Activated naive CD8-positive, alpha-beta T cell treated with anti-CD3 and anti-CD28 coated beads for 36 hours (primary cell): ENCODE measurements around the gene CCDC171. TPM values are rescaled to one million over a fixed set of nuclear protein-coding genes. Genes with fewer than 3 reads are reported as not detected.
"Not testable (repeated sequence)": the region's sequence is repeated elsewhere in the genome, so short reads cannot be mapped to it uniquely, and the experiment has no call there.

Source experiments
- DNase-seq: peaks from one replicate; pipeline ENCODE4 v3.0.0; 2021
- H3K27ac Mint-ChIP-seq: one replicate; pipeline ENCODE4 v1.8.0; 2022; ENCODE audit warnings: mild to moderate bottlenecking, moderate library complexity, mixed read lengths
- H3K27me3 Mint-ChIP-seq: one replicate; pipeline ENCODE4 v1.8.0; 2022; ENCODE audit warnings: mild to moderate bottlenecking, mixed read lengths
- H3K36me3 Mint-ChIP-seq: one replicate; pipeline ENCODE4 v1.8.0; 2021; ENCODE audit warnings: mild to moderate bottlenecking, mixed read lengths
- H3K4me1 Mint-ChIP-seq: one replicate; pipeline ENCODE4 v1.8.0; 2021; ENCODE audit warnings: mixed read lengths
- H3K4me3 Mint-ChIP-seq: one replicate; pipeline ENCODE4 v1.8.0; 2022; ENCODE audit warnings: mild to moderate bottlenecking, moderate library complexity, mixed read lengths
- H3K9me3 Mint-ChIP-seq: one replicate; pipeline ENCODE4 v1.8.0; 2022; ENCODE audit warnings: mixed read lengths
- total RNA-seq, 2 experiments: library from RNA; stranded (reverse); gene quantifications; one replicate each; pipeline ENCODE4 v1.2.3, GENCODE V29; 2021

Gene CCDC171
- total RNA-seq, 2 experiments from 2014 or later = 1.9 to 2.4 TPM

DNA sequence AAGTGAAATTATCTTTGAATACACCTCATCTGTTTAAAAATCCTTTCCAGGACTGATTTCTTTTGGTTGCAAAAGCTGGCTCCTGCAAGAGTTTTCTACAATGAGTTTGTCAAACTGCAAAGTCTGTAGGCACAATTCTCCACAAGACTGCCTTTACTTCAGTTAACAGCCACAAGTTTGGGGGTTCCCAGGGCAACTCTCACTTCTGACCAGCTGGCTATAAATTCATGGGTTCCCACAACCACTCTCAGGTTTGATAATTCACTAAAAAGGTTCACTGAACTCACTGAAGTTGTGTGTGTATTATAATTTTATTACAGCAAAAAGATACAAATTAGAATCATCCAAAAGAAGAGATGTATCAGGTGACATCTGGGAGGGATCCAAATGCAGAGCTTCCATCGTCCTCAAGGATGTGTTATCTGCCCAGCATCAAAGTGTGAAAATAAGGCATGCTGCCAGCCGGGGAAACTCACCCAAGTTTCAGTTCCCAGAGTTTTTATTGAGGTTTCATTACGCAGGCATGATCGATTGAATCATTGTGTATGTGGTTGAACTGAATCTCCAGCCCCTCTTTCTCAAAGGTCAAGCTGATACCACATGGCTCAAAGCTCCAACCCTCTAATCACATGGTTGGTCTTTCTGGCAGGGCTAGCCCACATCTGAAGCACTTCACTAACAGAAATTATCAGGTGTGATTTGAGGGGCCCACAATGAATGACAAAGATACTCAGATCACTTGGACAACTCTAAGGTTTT lies 23.1 kb upstream of the CCDC171 start:
- no peak overlapping the region for H3K27ac Mint-ChIP-seq
- no peaks in the 10 kb centered on the region for H3K9me3 Mint-ChIP-seq
- DNase-seq = no peak
- no peaks in the 10 kb centered on the region for H3K36me3 Mint-ChIP-seq
- H3K4me1 Mint-ChIP-seq = peaks cover 12% of the 10 kb centered on the region
- H3K4me3 Mint-ChIP-seq = no peak overlapping the region
- H3K27me3 Mint-ChIP-seq = no peaks in the 10 kb centered on the region

DNA sequence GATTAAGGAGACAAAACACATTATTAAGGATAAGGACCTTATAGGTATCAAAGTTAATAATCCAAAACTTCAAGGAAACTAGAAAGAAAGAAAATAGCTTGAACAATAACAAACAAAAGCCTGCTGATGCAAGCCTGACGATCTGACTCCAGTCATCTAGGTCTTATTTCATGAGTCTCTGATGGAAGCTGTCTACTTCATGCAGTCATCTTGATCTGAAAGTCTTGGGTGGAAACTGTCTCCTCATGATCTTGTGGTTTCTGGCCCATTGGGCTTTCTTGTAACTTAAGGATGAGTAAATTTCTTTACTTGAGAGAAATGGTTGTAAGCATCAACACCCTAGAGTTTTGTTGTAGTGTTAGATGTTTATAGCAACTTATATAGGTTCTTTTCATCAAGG lies 21.5 kb upstream of the CCDC171 start:
- no peaks in the 10 kb centered on the region for H3K27me3 Mint-ChIP-seq
- H3K27ac Mint-ChIP-seq = no peak overlapping the region
- no peaks in the 10 kb centered on the region for H3K36me3 Mint-ChIP-seq
- DNase-seq = no peak
- peaks cover 12% of the 10 kb centered on the region for H3K4me1 Mint-ChIP-seq
- H3K9me3 Mint-ChIP-seq = no peaks in the 10 kb centered on the region
- H3K4me3 Mint-ChIP-seq = no peak overlapping the region

DNA sequence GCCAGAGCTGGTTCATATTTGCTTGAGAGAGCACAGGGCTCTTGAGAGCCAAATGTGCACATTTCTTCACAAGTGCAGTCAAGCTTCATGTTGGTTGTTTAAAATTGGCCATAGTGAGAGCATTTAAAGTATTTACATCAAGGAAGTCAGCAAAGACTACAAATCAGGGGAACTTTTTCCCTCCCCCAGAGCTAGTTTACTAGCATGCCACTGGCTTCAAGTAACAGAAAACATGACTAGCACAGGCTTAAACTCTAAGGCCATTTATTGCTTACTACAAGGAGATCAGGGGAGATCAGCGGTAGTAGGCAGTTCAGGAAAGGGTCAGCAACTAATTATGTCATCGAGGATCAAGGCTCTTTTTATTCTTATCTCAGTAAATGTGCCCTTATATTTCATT lies 11.0 kb upstream of the CCDC171 start:
- Mint-ChIP-seq H3K4me1 (no peaks in the 10 kb centered on the region), H3K9me3 (no peaks in the 10 kb centered on the region), H3K27me3 (no peaks in the 10 kb centered on the region), H3K27ac (no peak overlapping the region), H3K4me3 (no peak overlapping the region), H3K36me3 (no peaks in the 10 kb centered on the region)
- DNase-seq = no peak

DNA sequence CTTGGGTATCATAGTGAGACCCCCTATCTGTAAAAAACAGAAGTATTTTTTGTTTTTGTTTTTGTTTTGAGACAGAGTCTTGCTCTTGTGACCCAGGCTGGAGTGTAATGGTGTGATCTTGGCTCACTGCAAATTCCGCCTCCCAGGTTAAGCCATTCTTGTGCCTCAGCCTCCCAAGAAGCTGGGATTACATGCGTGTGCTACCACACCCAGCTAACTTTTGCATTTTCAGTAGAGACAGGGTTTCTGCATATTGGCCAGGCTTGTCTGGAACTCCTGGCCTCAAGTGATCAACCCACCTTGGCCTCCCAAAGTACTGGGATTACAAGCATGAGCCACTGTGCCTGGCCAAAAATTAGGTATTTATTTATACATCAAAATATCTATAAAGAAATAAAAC lies 10.2 kb upstream of the CCDC171 start:
- no peaks in the 10 kb centered on the region for H3K9me3 Mint-ChIP-seq
- no peaks in the 10 kb centered on the region for H3K36me3 Mint-ChIP-seq
- no peak for DNase-seq
- H3K27me3 Mint-ChIP-seq = no peaks in the 10 kb centered on the region
- no peak overlapping the region for H3K27ac Mint-ChIP-seq
- no peaks in the 10 kb centered on the region for H3K4me1 Mint-ChIP-seq
- H3K4me3 Mint-ChIP-seq = no peak overlapping the region

DNA sequence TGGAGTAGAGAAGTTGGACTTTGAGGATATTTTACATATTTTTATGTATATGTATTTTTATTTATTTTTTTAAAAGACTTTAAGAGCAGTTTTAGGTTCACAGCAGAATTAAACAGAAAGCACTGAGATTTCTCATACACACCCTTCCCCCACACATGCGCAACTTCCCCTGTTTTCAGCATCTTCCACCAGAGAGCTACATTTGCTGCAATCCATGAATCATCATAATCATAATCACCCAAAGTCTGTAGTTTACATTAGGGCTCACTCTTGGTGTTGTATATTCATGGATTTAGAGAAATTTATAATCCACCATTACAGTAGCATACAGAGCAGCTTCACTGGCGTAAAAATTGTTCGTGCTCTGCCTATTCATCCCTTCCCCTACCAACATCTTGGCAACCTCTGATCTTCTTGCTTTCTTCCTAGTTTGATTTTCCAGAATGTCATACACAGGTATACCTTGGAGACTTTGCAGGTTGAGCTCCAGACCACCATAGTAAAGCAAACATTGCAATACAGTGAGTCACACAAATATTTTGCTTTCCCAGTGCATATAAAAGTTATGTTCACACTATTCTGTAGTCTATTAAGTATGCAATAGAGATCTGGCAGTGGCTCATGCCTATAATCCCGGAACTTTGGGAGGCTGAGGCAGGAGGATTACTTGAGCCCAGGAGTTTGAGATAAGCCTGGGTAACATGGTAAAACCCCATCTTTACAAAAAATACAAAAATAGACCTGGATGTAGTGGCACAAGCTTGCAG lies 9.6 kb upstream of the CCDC171 start:
- H3K4me3 Mint-ChIP-seq = no peak overlapping the region
- H3K27me3 Mint-ChIP-seq = no peaks in the 10 kb centered on the region
- no peaks in the 10 kb centered on the region for H3K4me1 Mint-ChIP-seq
- no peaks in the 10 kb centered on the region for H3K9me3 Mint-ChIP-seq
- no peaks in the 10 kb centered on the region for H3K36me3 Mint-ChIP-seq
- no peak for DNase-seq
- no peak overlapping the region for H3K27ac Mint-ChIP-seq

DNA sequence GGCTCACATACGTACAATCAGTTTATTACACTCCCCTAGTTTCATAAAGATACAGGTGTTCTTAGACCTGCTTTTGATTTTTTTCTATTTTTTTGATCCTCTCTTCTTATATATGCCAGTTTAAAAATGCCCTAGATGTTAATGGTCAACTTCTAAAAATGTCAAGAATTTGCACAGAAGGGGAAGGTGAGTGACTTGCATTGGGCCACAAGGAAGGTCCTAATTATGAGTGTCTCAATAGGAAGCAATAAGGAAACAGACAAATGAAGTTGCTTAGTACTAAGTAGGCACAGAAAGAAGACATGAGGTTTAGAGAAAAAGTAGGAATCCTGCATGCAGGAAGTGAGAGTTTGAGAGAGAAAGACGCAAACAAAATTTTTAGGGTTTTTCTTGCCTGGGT lies 3.2 kb upstream of the CCDC171 start:
- DNase-seq = no peak
- no peak overlapping the region for H3K27ac Mint-ChIP-seq
- H3K27me3 Mint-ChIP-seq = peaks cover 4% of the 10 kb centered on the region
- no peaks in the 10 kb centered on the region for H3K9me3 Mint-ChIP-seq
- no peak overlapping the region for H3K4me3 Mint-ChIP-seq
- H3K36me3 Mint-ChIP-seq = no peaks in the 10 kb centered on the region
- peaks cover 12% of the 10 kb centered on the region for H3K4me1 Mint-ChIP-seq

DNA sequence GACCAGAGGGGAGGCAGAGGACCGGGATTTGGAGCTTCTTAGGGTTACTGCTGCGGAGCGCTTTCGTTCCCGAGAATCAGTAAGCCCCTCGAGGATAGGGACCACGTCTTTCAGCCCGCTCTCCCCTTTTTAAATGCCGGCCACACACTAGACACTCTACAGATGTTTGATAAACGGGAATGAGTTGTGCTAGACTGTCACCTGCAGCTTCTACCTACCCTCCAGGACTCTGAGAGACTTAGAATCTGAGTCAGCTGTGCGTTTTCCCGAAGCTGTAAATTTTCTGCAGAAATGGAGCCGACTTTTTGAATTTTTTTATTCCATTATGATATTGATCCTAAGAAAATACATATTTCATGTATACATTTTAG lies 670 bp downstream of the CCDC171 start:
- H3K36me3 Mint-ChIP-seq = no peaks in the 10 kb centered on the region
- no peaks in the 10 kb centered on the region for H3K9me3 Mint-ChIP-seq
- H3K27me3 Mint-ChIP-seq = peaks cover 4% of the 10 kb centered on the region
- H3K4me1 Mint-ChIP-seq = peaks cover 12% of the 10 kb centered on the region
- H3K4me3 Mint-ChIP-seq = peak overlapping the region; percentile 86
- DNase-seq = no peak
- peak overlapping the region; percentile 87 for H3K27ac Mint-ChIP-seq

DNA sequence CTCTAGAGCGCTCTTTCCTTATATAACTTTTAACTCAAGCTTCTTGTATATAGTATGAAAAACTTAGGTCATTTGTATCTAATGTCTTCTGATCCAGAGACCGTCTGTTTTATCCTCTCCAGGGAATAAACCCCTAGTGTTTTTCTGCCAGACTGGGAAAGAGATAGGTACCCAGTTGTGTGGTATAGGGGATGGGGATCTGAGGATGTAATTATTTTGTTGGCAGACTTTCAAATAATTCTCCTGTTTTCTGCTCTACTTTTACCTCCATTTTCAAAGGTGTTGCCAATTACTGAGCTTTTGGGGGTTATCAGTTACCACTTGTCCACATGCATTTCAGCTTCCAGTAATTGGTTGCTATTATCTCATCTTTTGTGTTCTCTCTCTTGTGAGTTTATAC lies 17.9 kb downstream of the CCDC171 start:
- Mint-ChIP-seq H3K27me3 (no peaks in the 10 kb centered on the region), H3K9me3 (no peaks in the 10 kb centered on the region), H3K4me1 (no peaks in the 10 kb centered on the region), H3K36me3 (no peaks in the 10 kb centered on the region), H3K4me3 (no peak overlapping the region), H3K27ac (no peak overlapping the region)
- DNase-seq = no peak

DNA sequence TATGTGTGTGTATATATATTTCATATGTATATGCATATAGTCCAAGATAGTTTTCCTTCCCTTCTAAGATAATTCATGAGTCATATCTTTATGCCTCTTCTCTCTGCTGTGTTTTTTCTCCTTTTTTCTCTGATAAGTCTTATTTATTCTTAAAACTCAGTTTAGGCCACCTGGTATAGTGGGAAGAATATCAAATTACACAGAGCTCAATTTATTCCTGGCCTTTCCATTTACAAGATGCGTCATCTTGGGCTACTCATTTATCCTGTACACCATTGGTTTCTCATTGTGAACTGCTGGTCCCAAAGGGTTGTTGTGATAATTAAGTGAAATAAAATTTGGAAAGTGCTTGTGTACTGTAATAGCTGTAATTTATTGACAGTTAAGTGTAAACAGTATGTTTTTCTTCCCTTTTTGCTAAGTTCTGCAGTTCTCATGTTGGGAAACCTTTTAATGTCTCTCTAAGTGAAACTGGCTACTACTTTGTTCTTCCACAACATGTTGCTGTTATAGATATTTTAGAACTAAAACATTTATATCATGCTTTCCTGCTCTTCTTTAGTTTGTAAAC lies 19.4 kb downstream of the CCDC171 start:
- Mint-ChIP-seq H3K4me3 (no peak overlapping the region), H3K27ac (no peak overlapping the region)

DNA sequence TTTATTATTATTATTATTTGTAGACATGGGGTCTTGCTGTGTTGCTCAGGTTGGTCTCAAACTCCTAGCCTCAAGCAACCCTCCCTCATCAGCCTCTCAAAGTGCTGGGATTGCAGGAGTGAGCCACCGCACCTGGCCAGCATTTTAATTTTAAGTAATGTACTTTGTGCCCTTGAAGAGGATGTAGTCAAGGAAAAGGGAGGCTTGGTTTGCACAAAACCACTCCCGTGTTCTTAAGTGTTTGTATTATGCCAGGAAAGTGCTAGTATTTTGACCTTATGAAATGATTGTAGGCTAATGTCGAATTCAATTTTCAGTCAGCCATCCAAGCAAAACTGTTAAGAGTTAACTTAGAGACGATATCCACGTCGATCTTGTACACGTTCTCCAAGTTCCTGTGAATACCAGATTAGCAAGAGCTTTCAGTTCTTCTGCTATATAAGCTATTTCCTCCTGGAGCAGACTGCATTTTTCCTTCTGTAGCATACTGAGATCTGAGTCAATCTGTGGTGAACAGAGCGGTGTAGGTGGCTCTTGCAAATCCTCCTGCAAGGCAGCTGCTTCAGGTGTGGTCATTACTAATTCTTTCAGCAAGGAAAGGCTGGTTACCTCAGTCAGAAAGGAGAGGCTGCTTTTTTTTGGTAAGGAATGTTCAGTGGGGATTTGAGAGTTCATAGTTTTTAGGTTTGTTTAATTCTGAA lies 23.7 kb downstream of the CCDC171 start:
- H3K27ac Mint-ChIP-seq = no peak overlapping the region
- no peaks in the 10 kb centered on the region for H3K9me3 Mint-ChIP-seq
- H3K4me1 Mint-ChIP-seq = no peaks in the 10 kb centered on the region
- no peak overlapping the region for H3K4me3 Mint-ChIP-seq
- peaks cover 3% of the 10 kb centered on the region for H3K36me3 Mint-ChIP-seq
- no peak for DNase-seq
- no peaks in the 10 kb centered on the region for H3K27me3 Mint-ChIP-seq

More for the DNA sequence above, 19.4 kb downstream of the CCDC171 start:
- no peaks in the 10 kb centered on the region for H3K4me1 Mint-ChIP-seq
- no peaks in the 10 kb centered on the region for H3K9me3 Mint-ChIP-seq
- DNase-seq = no peak
- H3K36me3 Mint-ChIP-seq = no peaks in the 10 kb centered on the region
- no peaks in the 10 kb centered on the region for H3K27me3 Mint-ChIP-seq

DNA sequence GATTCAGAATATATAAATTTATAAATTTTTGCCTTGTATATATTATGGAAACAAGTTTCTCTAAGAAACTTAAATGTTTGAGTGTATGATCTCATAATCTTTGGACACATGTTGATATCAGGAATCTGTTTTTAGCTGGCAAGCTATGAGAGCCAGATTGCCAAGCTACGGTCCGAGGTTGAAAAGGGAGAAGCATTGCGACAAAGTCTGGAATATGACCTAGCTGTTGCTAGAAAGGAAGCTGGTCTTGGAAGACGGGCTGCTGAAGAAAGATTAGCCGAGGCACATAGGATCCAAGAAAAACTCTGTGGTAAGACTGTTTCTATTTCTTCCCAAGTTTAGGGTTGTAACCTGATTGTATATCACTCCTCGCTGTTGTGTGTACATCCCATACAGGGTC lies 25.9 kb downstream of the CCDC171 start:
- H3K4me3 Mint-ChIP-seq = no peak overlapping the region

DNA sequence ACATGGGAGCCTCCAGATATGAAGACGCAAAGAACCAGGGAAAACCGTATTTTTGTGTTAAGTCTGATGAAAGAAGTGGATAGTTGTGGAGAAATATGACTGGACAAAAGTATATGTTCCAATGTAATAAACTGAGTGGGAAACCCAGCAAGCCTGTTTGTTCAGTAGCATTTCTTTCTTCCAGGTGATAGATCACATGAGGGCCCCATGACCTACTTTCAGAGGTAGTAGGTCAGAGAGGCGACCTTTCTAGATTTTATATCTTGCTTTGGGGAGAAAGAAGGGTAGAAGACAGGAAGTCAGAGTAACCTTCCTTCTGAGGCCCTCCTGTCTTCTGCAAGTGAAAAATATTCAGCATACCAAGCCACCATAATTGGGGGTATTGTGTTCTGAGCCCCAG lies 31.5 kb downstream of the CCDC171 start:
- H3K27ac Mint-ChIP-seq = no peak overlapping the region
- no peak overlapping the region for H3K4me3 Mint-ChIP-seq
- no peaks in the 10 kb centered on the region for H3K27me3 Mint-ChIP-seq
- DNase-seq = no peak
- peaks cover 3% of the 10 kb centered on the region for H3K36me3 Mint-ChIP-seq
- peaks cover 3% of the 10 kb centered on the region for H3K9me3 Mint-ChIP-seq
- H3K4me1 Mint-ChIP-seq = peaks cover 5% of the 10 kb centered on the region

More for the DNA sequence above, 25.9 kb downstream of the CCDC171 start:
- Mint-ChIP-seq H3K9me3 (peaks cover 3% of the 10 kb centered on the region), H3K27ac (no peak overlapping the region), H3K4me1 (no peaks in the 10 kb centered on the region), H3K27me3 (no peaks in the 10 kb centered on the region), H3K36me3 (peaks cover 3% of the 10 kb centered on the region)
- no peak for DNase-seq

DNA sequence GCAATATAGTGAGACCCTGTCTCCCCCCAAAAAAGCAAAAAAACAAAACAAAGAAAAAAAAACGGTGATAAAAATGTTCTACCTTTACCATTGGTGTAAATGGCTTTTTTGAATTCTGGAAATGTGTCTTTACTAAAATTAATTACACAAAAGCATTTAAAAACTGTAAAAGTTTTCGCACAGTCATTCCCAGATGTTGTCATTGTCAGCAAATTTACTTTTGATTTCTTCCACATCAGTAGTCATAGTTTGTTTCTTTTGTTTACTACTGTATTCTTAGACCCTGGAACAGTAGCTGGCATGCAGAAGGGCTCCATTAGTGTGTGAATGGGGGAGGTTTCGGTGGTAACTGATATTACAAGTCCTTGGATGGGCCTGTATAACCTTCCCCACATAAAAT lies 39.5 kb downstream of the CCDC171 start:
- Mint-ChIP-seq H3K9me3 (peaks cover 2% of the 10 kb centered on the region), H3K4me3 (no peak overlapping the region), H3K4me1 (no peaks in the 10 kb centered on the region), H3K27me3 (no peaks in the 10 kb centered on the region), H3K27ac (no peak overlapping the region), H3K36me3 (peaks cover 6% of the 10 kb centered on the region)
- DNase-seq = no peak

DNA sequence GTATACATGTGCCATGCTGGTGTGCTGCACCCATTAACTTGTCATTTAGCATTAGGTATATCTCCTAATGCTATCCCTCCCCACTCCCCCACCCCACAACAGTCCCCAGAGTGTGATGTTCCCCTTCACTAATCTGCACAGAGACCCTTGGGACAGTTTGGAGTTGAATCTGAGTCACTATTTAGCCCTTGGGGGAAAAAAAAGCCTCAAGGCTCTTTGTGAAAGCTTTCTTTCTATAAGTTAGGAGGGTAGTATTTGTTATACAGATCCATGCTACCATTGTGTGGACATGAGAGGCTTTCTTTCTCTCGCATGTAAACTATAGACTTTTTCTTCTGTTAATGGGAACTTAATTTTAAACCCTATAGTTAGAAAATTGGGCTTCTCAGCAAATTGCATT lies 40.1 kb downstream of the CCDC171 start:
- not testable (repeated sequence) for H3K4me3 Mint-ChIP-seq, DNase-seq, H3K4me1 Mint-ChIP-seq, H3K9me3 Mint-ChIP-seq, H3K27me3 Mint-ChIP-seq, H3K27ac Mint-ChIP-seq
- peaks cover 11% of the 10 kb centered on the region for H3K36me3 Mint-ChIP-seq

DNA sequence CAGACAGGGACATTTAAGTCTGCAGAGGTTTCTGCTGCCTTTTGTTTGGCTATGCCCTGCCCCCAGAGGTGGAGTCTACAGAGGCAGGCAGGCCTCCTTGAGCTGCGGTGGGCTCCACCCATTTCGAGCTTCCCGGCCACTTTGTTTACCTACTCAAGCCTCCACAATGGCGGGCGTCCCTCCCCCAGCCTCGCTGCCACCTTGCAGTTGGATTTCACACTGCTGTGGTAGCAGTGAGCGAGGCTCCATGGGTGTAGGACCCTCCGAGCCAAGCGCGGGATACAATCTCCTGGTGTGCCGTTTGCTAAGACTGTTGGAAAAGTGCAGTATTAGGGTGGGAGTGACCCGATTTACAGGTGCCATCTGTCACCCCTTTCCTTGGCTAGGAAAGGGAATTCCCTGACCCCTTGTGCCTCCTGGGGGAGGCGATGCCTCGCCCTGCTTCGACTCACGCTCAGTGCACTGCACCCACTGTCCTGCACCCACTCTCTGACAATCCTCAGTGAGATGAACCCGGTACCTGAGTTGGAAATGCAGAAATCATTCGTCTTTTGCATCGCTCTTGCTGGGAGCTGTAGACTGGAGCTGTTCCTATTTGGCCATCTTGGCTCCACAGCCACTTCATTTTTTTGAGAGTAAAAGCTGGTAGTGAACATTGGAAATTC lies 48.0 kb downstream of the CCDC171 start:
- not testable (repeated sequence) for H3K4me3 Mint-ChIP-seq, DNase-seq, H3K27ac Mint-ChIP-seq, H3K27me3 Mint-ChIP-seq, H3K4me1 Mint-ChIP-seq
- peaks cover 28% of the 10 kb centered on the region for H3K36me3 Mint-ChIP-seq
- H3K9me3 Mint-ChIP-seq = peaks cover 14% of the 10 kb centered on the region
